GM18867 (cell line): ENCODE data around the gene PLCB1.
"Not testable (repeated sequence)": the region's sequence is repeated elsewhere in the genome, so short reads cannot be mapped to it uniquely, and the experiment has no call there.

ENCODE experiments used
- ATAC-seq: cut with Tn5 transposase; IDR thresholded peaks from one replicate; pipeline ENCODE4 v1.9.1; 2021; ENCODE audit warnings: mild to moderate bottlenecking, moderate library complexity; ENCODE audit not compliant: unreplicated experiment

Gene PLCB1

GRCh38 chr20:8635837-8636236 is 503.8 kb downstream of the PLCB1 start:
- no peak for ATAC-seq

- no peak for ATAC-seq
Observed at GRCh38 chr20:8639112-8639778, 507.2 kb downstream of the PLCB1 start.

GRCh38 chr20:8640461-8640860 is 508.4 kb downstream of the PLCB1 start:
- ATAC-seq: no peak

GRCh38 chr20:8642247-8642646 is 510.2 kb downstream of the PLCB1 start:
- no peak for ATAC-seq

GRCh38 chr20:8644468-8644867 is 512.4 kb downstream of the PLCB1 start:
- ATAC-seq: not testable (repeated sequence)

GRCh38 chr20:8645326-8645725 is 513.3 kb downstream of the PLCB1 start:
- no peak for ATAC-seq

GRCh38 chr20:8646033-8646441 is 514.0 kb downstream of the PLCB1 start:
- ATAC-seq: no peak

GRCh38 chr20:8646716-8647115 is 514.6 kb downstream of the PLCB1 start:
- ATAC-seq: no peak

GRCh38 chr20:8647961-8648441 is 515.9 kb downstream of the PLCB1 start:
- ATAC-seq: no peak

GRCh38 chr20:8648466-8648865 is 516.4 kb downstream of the PLCB1 start:
- no peak for ATAC-seq

GRCh38 chr20:8652396-8652795 is 520.3 kb downstream of the PLCB1 start:
- no peak for ATAC-seq

- ATAC-seq: no peak
Observed at GRCh38 chr20:8654486-8654885, 522.4 kb downstream of the PLCB1 start.

- ATAC-seq: no peak
Observed at GRCh38 chr20:8656335-8656734, 524.3 kb downstream of the PLCB1 start.

GRCh38 chr20:8657664-8658063 is 525.6 kb downstream of the PLCB1 start:
- no peak for ATAC-seq

- ATAC-seq: no peak
Observed at GRCh38 chr20:8658103-8658502, 526.0 kb downstream of the PLCB1 start.

GRCh38 chr20:8661229-8661952 is 529.3 kb downstream of the PLCB1 start:
- no peak for ATAC-seq

GRCh38 chr20:8662433-8662954 is 530.4 kb downstream of the PLCB1 start:
- no peak for ATAC-seq

GRCh38 chr20:8663424-8663823 is 531.4 kb downstream of the PLCB1 start:
- no peak for ATAC-seq

GRCh38 chr20:8664778-8665177 is 532.7 kb downstream of the PLCB1 start:
- no peak for ATAC-seq

GRCh38 chr20:8667306-8667705 is 535.2 kb downstream of the PLCB1 start:
- no peak for ATAC-seq

GRCh38 chr20:8670207-8670892 is 538.3 kb downstream of the PLCB1 start:
- no peak for ATAC-seq

GRCh38 chr20:8670893-8671215 is 538.8 kb downstream of the PLCB1 start:
- no peak for ATAC-seq
